Measurements from ENCODE around the gene SORCS1. TPM values are rescaled to one million over a fixed set of nuclear protein-coding genes. Genes with fewer than 3 reads are reported as not detected.

The SORCS1 gene
- total RNA-seq, 1 donor from 2014 or later: not detected

GRCh38 chr10:106655165-106655564 is 509.3 kb downstream of the SORCS1 start:
- Histone ChIP-seq H3K27me3 (ENCODE audit: control insufficient read depth, insufficient read depth, low read length) (no peaks in the 10 kb centered on the region), H3K4me3 (ENCODE audit: low read depth, low read length) (no peak overlapping the region), H3K36me3 (ENCODE audit: control insufficient read depth, insufficient read depth, low read length) (no peaks in the 10 kb centered on the region)
- DNase-seq (ENCODE audit: low read depth) (no peak), FAIRE-seq (no peak)
- no peak for TF ChIP-seq CTCF (IDR thresholded peaks at IDR 0.05; ENCODE audit: insufficient read depth, low read length, severe bottlenecking)

GRCh38 chr10:106652279-106652678 is 512.2 kb downstream of the SORCS1 start:
- peak; percentile 6 for DNase-seq (ENCODE audit: low read depth)
- no peak for TF ChIP-seq CTCF (IDR thresholded peaks at IDR 0.05; ENCODE audit: insufficient read depth, low read length, severe bottlenecking)
- no peak for FAIRE-seq

DNA sequence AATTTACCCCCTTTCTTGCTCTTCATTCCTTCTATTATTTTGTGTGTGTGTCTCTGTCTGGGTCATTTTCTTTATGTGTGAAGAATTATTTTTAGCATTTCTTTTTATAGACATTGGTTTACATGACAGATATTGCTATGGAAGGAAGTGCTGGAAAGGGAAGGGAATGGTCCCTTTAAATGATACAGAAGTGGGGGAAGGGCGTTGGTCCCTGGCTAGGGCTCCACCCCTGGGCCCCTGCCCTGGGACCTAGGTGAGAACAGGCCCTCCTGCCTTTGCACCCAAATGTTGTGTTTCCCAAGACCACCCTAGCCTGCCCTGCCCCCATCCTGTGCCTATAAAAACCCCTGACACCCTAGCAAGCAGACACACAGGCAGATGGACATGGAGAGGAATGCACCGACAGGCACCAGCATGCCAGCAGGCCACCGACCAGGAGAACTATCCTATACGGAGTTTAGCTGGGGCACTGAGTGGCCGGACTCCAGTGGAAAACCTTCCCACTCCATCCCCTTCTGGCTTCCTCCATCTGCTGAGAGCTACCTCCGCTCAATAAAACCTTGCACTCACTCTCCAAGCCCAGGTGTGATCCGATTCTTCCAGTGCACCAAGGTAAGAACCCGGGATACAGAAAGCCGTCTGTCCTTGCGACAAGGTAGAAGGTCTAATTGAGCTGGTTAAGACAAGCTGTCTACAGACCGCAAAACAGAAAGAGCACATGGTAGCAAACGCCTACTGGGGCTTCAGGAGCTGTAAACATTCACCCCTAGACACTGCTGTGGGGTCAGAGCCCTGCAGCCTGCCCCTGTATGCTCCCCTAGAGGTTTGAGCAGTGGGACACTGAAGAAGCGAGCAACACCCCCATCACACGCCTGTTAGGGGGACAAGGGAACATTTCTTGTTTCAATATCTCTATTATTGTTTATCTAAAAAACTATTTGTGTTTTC is 515.7 kb downstream of the SORCS1 start:
- FAIRE-seq: no peak

More at GRCh38 chr10:106652279-106652678, 512.2 kb downstream of the SORCS1 start:
- H3K36me3 ChIP-seq (ENCODE audit: control insufficient read depth, insufficient read depth, low read length): no peaks in the 10 kb centered on the region
- H3K27me3 ChIP-seq (ENCODE audit: control insufficient read depth, insufficient read depth, low read length): no peaks in the 10 kb centered on the region
- H3K4me3 ChIP-seq (ENCODE audit: low read depth, low read length): no peak overlapping the region

DNA sequence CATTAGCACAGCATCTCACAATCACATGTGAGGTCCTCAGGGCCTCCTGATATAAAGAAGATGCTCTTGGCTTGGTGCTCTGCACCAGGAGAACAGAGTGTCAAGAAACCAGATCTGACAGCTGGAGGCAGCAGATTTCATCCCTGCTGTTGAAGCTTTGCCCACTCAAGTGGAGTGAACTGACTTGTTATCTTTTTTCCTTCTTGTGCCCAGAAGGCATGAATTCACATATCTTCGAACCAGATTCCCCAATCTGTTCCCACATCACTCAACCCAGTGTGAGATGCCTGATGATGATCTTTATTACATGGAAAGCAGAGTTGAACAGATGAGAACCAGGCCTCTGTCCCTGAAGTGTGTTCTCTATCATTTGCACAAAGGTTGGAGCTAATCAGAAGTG is 521.0 kb downstream of the SORCS1 start:
- no peaks in the 10 kb centered on the region for H3K36me3 ChIP-seq (ENCODE audit: control insufficient read depth, insufficient read depth, low read length)
- TF ChIP-seq CTCF (IDR thresholded peaks at IDR 0.05; ENCODE audit: insufficient read depth, low read length, severe bottlenecking): no peak
- H3K27me3 ChIP-seq (ENCODE audit: control insufficient read depth, insufficient read depth, low read length): no peaks in the 10 kb centered on the region
- DNase-seq (ENCODE audit: low read depth) (no peak), FAIRE-seq (no peak)
- no peak overlapping the region for H3K4me3 ChIP-seq (ENCODE audit: low read depth, low read length)

More for the DNA sequence above, 515.7 kb downstream of the SORCS1 start:
- DNase-seq (ENCODE audit: low read depth): no peak
- no peaks in the 10 kb centered on the region for H3K36me3 ChIP-seq (ENCODE audit: control insufficient read depth, insufficient read depth, low read length)
- no peaks in the 10 kb centered on the region for H3K27me3 ChIP-seq (ENCODE audit: control insufficient read depth, insufficient read depth, low read length)
- no peak for TF ChIP-seq CTCF (IDR thresholded peaks at IDR 0.05; ENCODE audit: insufficient read depth, low read length, severe bottlenecking)
- H3K4me3 ChIP-seq (ENCODE audit: low read depth, low read length): no peak overlapping the region

GRCh38 chr10:106637873-106638272 is 526.6 kb downstream of the SORCS1 start:
- Histone ChIP-seq H3K36me3 (ENCODE audit: control insufficient read depth, insufficient read depth, low read length) (no peaks in the 10 kb centered on the region), H3K4me3 (ENCODE audit: low read depth, low read length) (no peak overlapping the region), H3K27me3 (ENCODE audit: control insufficient read depth, insufficient read depth, low read length) (no peaks in the 10 kb centered on the region)
- no peak for DNase-seq (ENCODE audit: low read depth)
- no peak for TF ChIP-seq CTCF (IDR thresholded peaks at IDR 0.05; ENCODE audit: insufficient read depth, low read length, severe bottlenecking)
- FAIRE-seq: no peak
